Endothelial cell of umbilical vein (primary cell): ENCODE measurements around the gene RFNG. TPM values are rescaled to one million over a fixed set of nuclear protein-coding genes. Genes with fewer than 3 reads are reported as not detected.
A peak's percentile ranks its signal among the peaks of the same experiment; 100 is the strongest.

Experiments used
- BruUV-seq: library from RNA; stranded (reverse); fragments of 400-500 nt; replicated peaks from 2 replicates; lab custom pipeline; 2021; lab: Mats Ljungman, UMichigan
- CTCF ChIA-PET: fragments of 300-600, 350-600 bp; sonication (Branson Sonifier 250); formaldehyde crosslinking; loops from one replicate; lab custom pipeline; 2021; ENCODE audit warnings: antibody characterized with exemption, inconsistent platforms; lab: Charles Lee
- POLR2A ChIA-PET: fragments of 300-600, 350-600 bp; sonication (Branson Sonifier 250); formaldehyde crosslinking; loops from one replicate; lab custom pipeline; 2021; ENCODE audit warnings: antibody characterized with exemption, inconsistent platforms; lab: Charles Lee
- DNase-seq: peaks from one replicate; pipeline ENCODE4 v3.0.0-alpha.2; 2011; ENCODE audit warnings: low read depth, low spot score
- FAIRE-seq: peaks from 2 replicates; lab custom pipeline; 2011; peaks lifted over from hg19 to GRCh38; lab: Jason Lieb, UNC
- H2AFZ ChIP-seq: 2 replicates; pipeline ENCODE4 v1.6.0; 2012; ENCODE audit warnings: low read depth, low read length, control low read depth, inconsistent platforms
- H3K27ac ChIP-seq: 2 replicates; pipeline ENCODE4 v1.5.1; 2011; ENCODE audit warnings: low read depth, mild to moderate bottlenecking, control low read depth, low read length, moderate library complexity; ENCODE audit not compliant: insufficient read depth
- H3K27me3 ChIP-seq, 2 experiments: 2 replicates each; pipeline versions ENCODE4 v1.6.0 to v1.6.1; 2011; ENCODE audit warnings: low read length in 2 of 2, mixed read lengths in 1 of 2; ENCODE audit not compliant: control insufficient read depth in 2 of 2, insufficient read depth in 2 of 2
- H3K36me3 ChIP-seq, 2 experiments: 2 replicates in 1 of 2; 3 replicates in 1 of 2; pipeline ENCODE4 v1.5.1; 2011; ENCODE audit warnings: low read length in 2 of 2, mild to moderate bottlenecking in 1 of 2, moderate library complexity in 1 of 2; ENCODE audit not compliant: control insufficient read depth in 2 of 2, insufficient read depth in 2 of 2; ENCODE audit errors: extremely low read depth in 1 of 2
- H3K4me1 ChIP-seq: 3 replicates; pipeline ENCODE4 v1.5.1; 2011; ENCODE audit warnings: mild to moderate bottlenecking, low read length; ENCODE audit not compliant: control insufficient read depth, insufficient read depth; ENCODE audit errors: extremely low read depth
- H3K4me2 ChIP-seq: 2 replicates; pipeline ENCODE4 v1.6.1; 2011; ENCODE audit warnings: low read length, control low read depth, mixed read lengths; ENCODE audit not compliant: insufficient read depth
- H3K4me3 ChIP-seq, 3 experiments: fragments of 200-600 bp in 1 of 3; sonication (generic), shearing (Covaris generic) in 1 of 3; replicated peaks in 1 of 3; 2 replicates each; pipeline ENCODE4 v1.5.1; 2011 to 2016; ENCODE audit warnings: control low read depth in 3 of 3, low read length in 3 of 3, mild to moderate bottlenecking in 2 of 3, inconsistent platforms in 1 of 3, low read depth in 1 of 3, moderate library complexity in 1 of 3; ENCODE audit not compliant: insufficient read depth in 1 of 3
- H3K79me2 ChIP-seq: 2 replicates; pipeline ENCODE4 v1.6.0; 2012; ENCODE audit warnings: low read length, inconsistent platforms; ENCODE audit not compliant: control insufficient read depth, insufficient read depth
- H3K9ac ChIP-seq: replicated peaks from 2 replicates; pipeline ENCODE3; 2011; ENCODE audit warnings: low read length, control low read depth; ENCODE audit not compliant: insufficient read depth; ENCODE audit errors: extremely low read depth
- H3K9me1 ChIP-seq: replicated peaks from 3 replicates; pipeline ENCODE4 v1.6.0; 2011; ENCODE audit warnings: mild to moderate bottlenecking, low read length; ENCODE audit not compliant: control insufficient read depth, insufficient read depth; ENCODE audit errors: extremely low read depth
- H3K9me3 ChIP-seq: replicated peaks from 2 replicates; pipeline ENCODE4 v1.5.1; 2012; ENCODE audit warnings: low read length, inconsistent platforms; ENCODE audit not compliant: control insufficient read depth, insufficient read depth
- H4K20me1 ChIP-seq: replicated peaks from 2 replicates; pipeline ENCODE3; 2011; ENCODE audit warnings: mild to moderate bottlenecking, low read length; ENCODE audit not compliant: control insufficient read depth, insufficient read depth; ENCODE audit errors: extremely low read depth
- CTCF ChIP-seq, 2 donors: IDR thresholded peaks; 1 replicate in 1 of 2; 2 replicates in 1 of 2; pipeline ENCODE4 v1.5.1; 2011; ENCODE audit warnings: low read length in 2 of 2, mild to moderate bottlenecking in 2 of 2, moderate library complexity in 2 of 2, control low read depth in 1 of 2, inconsistent platforms in 1 of 2, low read depth in 1 of 2; ENCODE audit not compliant: insufficient read depth in 1 of 2; ENCODE audit errors: extremely low read depth in 1 of 2
- EZH2 ChIP-seq: IDR thresholded peaks from 2 replicates; pipeline ENCODE4 v1.6.1; 2012; ENCODE audit warnings: borderline replicate concordance, low read depth, mild to moderate bottlenecking, moderate library complexity, low read length, inconsistent platforms; ENCODE audit not compliant: severe bottlenecking
- JUN ChIP-seq: IDR thresholded peaks from 2 replicates; pipeline ENCODE4 v1.6.1; 2011; ENCODE audit warnings: borderline replicate concordance, low read depth; ENCODE audit not compliant: insufficient read length, insufficient read depth
- MAX ChIP-seq: IDR thresholded peaks from 2 replicates; pipeline ENCODE4 v1.6.1; 2011; ENCODE audit not compliant: insufficient read depth, insufficient read length
- MYC ChIP-seq: IDR thresholded peaks from one replicate; pipeline ENCODE4 v1.6.1; 2011; ENCODE audit warnings: mild to moderate bottlenecking, low read depth, low read length
- POLR2A ChIP-seq: IDR thresholded peaks from 2 replicates; pipeline ENCODE4 v1.6.1; 2012; ENCODE audit warnings: low read depth, mild to moderate bottlenecking, control low read depth, low read length
- POLR2AphosphoS5 ChIP-seq: IDR thresholded peaks from 2 replicates; pipeline ENCODE4 v1.6.1; 2012; ENCODE audit warnings: low read depth, mild to moderate bottlenecking, control low read depth, low read length, moderate library complexity; ENCODE audit not compliant: insufficient read depth
- dilution Hi-C: fragments of 300-500 bp; cut with MboI; formaldehyde crosslinking; loops from one replicate; pipeline ENCODE4 v1.15.0; 2019; ENCODE audit warnings: low sequenced_read_pairs; ENCODE audit not compliant: extremely low pct_ligation_motif_present
- intact Hi-C: fragments of 100-400 bp; cut with micrococcal nuclease; formaldehyde crosslinking; loops from one replicate; pipeline ENCODE4 v1.10.0; 2022
- polyA plus RNA-seq, 4 experiments: library from polyadenylated mRNA; depleted of rRNA in 3 of 4; stranded (reverse) in 3 of 4; unstranded in 1 of 4; fragments of >200 nt; gene quantifications; 2 replicates each; pipeline versions ENCODE4 v1.2.1 to v1.2.3, GENCODE V29; 2011 to 2012; ENCODE audit warnings: missing spikeins in 1 of 4
- total RNA-seq: library from RNA; stranded (reverse); gene quantifications from 2 replicates; pipeline ENCODE4 v1.2.3, GENCODE V29; 2021

RFNG gene
- total and polyA plus RNA-seq, 2 donors (not counting 3 experiments of a cell fraction or from before 2014, with no cell fraction given): 33.7 to 40.0 TPM

- TSS peak; percentile 8 for BruUV-seq
- Histone ChIP-seq H3K4me3 (no peak overlapping the region), H3K4me2 (no peak overlapping the region), H3K9ac (no peak overlapping the region), H3K27ac (no peak overlapping the region), H3K36me3 (peaks cover 12 to 39% of the 10 kb centered on the region in 2 experiments), H3K9me1 (no peaks in the 10 kb centered on the region), H2AFZ (no peak overlapping the region), H4K20me1 (no peaks in the 10 kb centered on the region), H3K79me2 (peaks cover 11% of the 10 kb centered on the region), H3K4me1 (peaks cover 11% of the 10 kb centered on the region), H3K27me3 (no peaks in the 10 kb centered on the region), H3K9me3 (no peaks in the 10 kb centered on the region)
- no peak for DNase-seq
- CTCF ChIA-PET: interaction anchor here (0.8 to 1.1 kb wide), 2 partner anchors 10 to 24 kb away, joined by 4 to 5 read pairs; no protein-coding TSS in a partner anchor
- POLR2A ChIA-PET: no interaction called here
- no peak for FAIRE-seq
- dilution Hi-C loops: no loop called here
- TF ChIP-seq CTCF (IDR thresholded peaks at IDR 0.05; ENCODE audit: extremely low read depth in 1 of 2, insufficient read depth in 1 of 2, low read depth in 1 of 2, low read length in 2 of 2) (no peak), EZH2 (no peak), POLR2AphosphoS5 (no peak), MYC (no peak), MAX (no peak), POLR2A (no peak), JUN (no peak)
- intact Hi-C loops: no loop called here
Observed at GRCh38 chr17:82054351-82055022, 2.9 kb upstream of the RFNG start.
